Measurements from ENCODE around the gene SOX11. TPM values are rescaled to one million over a fixed set of nuclear protein-coding genes. Genes with fewer than 3 reads are reported as not detected.

SOX11 gene
- polyA plus RNA-seq, 6 donors from 2014 or later: not detected

DNA sequence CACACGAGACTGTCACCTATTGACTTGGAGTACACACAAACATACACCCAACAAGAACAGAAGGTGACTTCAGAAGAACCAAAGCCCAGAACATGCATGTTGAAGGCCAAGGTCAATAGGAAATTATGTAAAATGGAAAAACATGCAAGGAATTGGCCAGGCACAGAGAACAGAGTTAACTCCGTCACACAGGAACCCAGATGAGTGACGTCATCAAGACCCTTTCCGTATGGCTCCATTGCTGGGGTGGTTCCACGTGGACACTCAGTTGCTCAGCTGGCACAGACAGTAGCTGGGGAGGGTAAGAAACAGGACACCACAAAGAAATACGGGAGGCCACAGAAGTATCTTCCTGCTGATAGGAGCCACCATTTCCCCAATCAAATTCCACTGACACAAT is 18.4 kb downstream of the SOX11 start:
- H3K27me3 Mint-ChIP-seq: peaks cover 0 to 18% (median 0%) of the 10 kb centered on the region in 3 donors
- peaks cover 0 to 6% (median 0%) of the 10 kb centered on the region in 7 donors for H3K9me3 Mint-ChIP-seq
- H3K36me3 Mint-ChIP-seq: no peaks in the 10 kb centered on the region
- H3K4me1 Mint-ChIP-seq: no peaks in the 10 kb centered on the region
- DNase-seq (no peak), ATAC-seq (ENCODE audit: low read depth in 2 of 2) (no peak)
- no peak overlapping the region for H3K27ac Mint-ChIP-seq
- no peak overlapping the region for H3K4me3 Mint-ChIP-seq

DNA sequence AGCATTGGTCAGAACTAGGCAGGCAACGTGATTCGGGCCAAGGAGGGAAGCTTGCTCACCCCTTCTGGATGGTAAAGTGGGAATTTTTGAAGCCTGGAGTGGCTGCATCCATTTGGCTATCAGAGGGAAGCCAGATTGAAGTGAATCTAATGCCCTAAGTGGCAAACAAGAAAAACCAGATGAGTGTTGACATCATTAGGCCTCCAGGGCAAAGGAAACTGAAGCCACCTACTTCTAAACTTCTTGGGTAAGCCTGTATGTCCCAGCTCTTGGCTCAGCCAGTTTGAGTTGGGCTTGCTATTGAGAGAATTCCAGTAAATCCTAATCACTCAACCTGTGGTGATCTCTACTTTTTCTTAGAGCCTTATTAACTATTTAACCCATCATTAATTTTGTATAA is 20.9 kb downstream of the SOX11 start:
- no peak overlapping the region for H3K27ac Mint-ChIP-seq
- ATAC-seq (ENCODE audit: low read depth in 2 of 2) (no peak), DNase-seq (no peak)
- peaks cover 0 to 6% (median 0%) of the 10 kb centered on the region in 7 donors for H3K9me3 Mint-ChIP-seq
- H3K4me3 Mint-ChIP-seq: no peak overlapping the region
- H3K27me3 Mint-ChIP-seq: peaks cover 0 to 13% (median 0%) of the 10 kb centered on the region in 3 donors
- H3K4me1 Mint-ChIP-seq: no peaks in the 10 kb centered on the region
- no peaks in the 10 kb centered on the region for H3K36me3 Mint-ChIP-seq

DNA sequence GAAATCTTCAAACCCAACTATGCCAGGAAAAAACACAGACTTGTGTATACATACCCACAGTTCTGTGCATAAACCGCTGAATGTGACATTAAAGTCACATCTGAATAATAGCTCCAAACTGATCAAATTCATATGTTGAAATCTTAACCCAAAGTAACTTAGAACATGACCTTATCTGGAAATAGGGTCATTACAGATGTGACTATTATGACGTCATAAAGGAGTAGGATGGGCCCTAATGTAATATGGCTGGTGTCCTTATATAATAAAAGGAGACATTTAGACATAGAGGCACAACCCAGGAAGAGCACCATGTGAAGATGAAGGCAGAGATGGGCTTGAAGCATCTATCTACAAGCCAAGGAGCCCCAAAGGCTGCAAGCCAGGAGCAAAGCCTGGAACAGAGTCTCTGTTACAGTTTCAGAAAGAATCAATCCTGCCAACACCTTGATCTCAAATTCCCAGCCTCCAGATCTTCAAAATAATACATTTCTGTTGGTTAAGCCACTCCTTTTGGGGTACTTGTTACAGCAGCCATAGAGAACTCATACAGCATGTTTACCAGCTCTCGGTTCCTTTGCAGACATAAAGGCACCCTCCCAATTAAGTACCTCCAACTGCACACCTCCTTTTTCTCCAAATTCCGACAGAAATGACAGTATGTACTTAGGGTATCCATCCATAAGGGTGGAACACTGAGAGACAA is 27.6 kb downstream of the SOX11 start:
- Mint-ChIP-seq H3K4me1 (no peaks in the 10 kb centered on the region), H3K27ac (no peak overlapping the region), H3K4me3 (no peak overlapping the region), H3K36me3 (no peaks in the 10 kb centered on the region), H3K9me3 (peaks cover 0 to 10% (median 6%) of the 10 kb centered on the region in 7 donors), H3K27me3 (peaks cover 0 to 12% (median 11%) of the 10 kb centered on the region in 3 donors)
- DNase-seq (no peak), ATAC-seq (ENCODE audit: low read depth in 2 of 2) (no peak)

DNA sequence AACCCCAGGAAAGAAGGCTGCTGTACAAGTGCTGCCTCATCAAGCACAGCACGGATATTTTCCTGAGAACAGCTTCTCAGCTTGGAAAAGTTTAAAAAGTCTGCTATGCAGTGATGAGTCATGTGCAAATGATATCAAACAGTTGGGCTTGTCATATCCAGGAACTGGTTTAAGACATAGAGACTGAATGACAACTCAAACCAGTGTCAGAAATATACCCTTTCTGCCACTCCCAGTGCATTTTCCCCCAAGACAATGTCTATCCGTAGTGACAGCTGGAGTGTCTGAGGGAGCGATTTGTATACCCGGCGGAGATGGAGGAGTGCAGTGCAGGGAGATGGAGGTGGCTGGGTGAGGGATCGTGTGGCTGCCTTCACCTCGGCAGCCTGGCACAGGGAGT is 28.2 kb downstream of the SOX11 start:
- H3K36me3 Mint-ChIP-seq: no peaks in the 10 kb centered on the region
- ATAC-seq (ENCODE audit: low read depth in 2 of 2) (no peak), DNase-seq (no peak)
- H3K4me1 Mint-ChIP-seq: no peaks in the 10 kb centered on the region
- peaks cover 0 to 13% (median 11%) of the 10 kb centered on the region in 3 donors for H3K27me3 Mint-ChIP-seq
- no peak overlapping the region for H3K4me3 Mint-ChIP-seq
- peaks cover 0 to 10% (median 6%) of the 10 kb centered on the region in 7 donors for H3K9me3 Mint-ChIP-seq
- no peak overlapping the region for H3K27ac Mint-ChIP-seq

DNA sequence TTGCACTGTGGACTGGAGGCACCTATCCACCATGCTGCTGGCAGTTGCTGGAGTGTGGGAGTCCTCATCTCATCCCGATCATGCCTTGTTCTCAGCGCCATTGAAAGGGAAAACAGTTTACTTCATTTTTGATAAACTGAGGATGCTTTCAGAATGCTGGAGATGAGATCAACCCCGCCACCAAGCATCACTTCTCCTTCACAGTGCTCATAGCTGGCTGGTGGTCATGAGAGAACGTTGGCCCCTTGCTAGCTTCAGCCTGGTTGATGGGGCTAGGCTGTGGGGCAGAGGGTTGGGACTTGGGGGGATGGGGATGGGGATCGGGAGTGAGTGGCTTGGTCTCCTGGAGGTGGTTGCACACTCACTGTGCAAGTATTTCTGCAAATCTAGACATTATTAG is 30.1 kb downstream of the SOX11 start:
- Mint-ChIP-seq H3K36me3 (no peaks in the 10 kb centered on the region), H3K4me3 (no peak overlapping the region), H3K4me1 (peaks cover 0 to 6% (median 0%) of the 10 kb centered on the region in 3 donors), H3K27me3 (peaks cover 0 to 23% (median 11%) of the 10 kb centered on the region in 3 donors), H3K9me3 (peaks cover 3 to 10% (median 4%) of the 10 kb centered on the region in 7 donors), H3K27ac (no peak overlapping the region)
- ATAC-seq (ENCODE audit: low read depth in 2 of 2) (no peak), DNase-seq (no peak)

DNA sequence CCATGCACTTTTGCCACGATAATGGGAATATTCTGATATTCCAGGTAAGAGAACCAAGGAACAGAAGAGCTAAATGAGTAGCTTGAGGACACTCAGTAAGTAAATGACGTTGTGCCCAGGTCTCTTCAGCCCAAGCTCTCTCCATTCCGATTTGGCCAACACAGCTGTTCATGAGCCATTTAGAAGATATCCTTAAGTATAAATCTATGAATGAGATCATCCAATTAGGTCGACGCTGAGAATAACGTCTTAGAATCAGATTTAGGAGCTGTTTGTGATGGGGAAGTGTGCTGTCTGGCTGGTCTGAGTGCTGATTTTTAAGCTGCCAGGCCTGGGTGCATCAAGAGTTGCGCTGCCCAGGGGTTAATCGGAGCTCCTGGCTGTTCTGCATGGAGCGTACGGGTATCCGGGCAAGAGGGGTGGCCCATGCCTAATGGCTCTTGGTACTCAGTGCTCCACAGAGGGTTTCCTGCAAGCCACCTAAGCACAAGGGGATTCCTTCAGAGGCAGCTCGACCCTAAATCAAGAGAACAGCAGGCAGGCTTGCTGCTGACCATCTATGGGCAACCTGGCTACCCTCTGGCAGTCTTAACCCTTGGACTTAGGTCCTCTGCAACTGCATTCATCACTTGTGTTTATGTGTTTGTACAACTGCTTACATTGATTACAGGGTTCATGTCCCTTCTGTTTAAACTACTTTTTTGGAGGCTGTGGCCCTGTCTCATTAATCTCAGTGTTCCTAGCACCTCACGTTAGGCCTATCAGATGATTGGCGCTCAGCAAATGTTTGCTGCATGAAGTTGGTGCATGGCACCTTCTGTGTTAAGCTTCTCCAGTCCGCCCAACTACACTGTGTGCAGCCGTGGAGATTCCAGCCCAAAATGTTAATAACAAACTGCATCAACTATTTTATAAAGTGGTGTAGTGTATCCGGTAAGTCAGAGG is 31.9 kb downstream of the SOX11 start:
- H3K4me3 Mint-ChIP-seq: no peak overlapping the region
- ATAC-seq (ENCODE audit: low read depth in 2 of 2): no peak
- peaks cover 0 to 4% (median 2%) of the 10 kb centered on the region in 7 donors for H3K9me3 Mint-ChIP-seq
- peaks cover 0 to 6% (median 0%) of the 10 kb centered on the region in 3 donors for H3K4me1 Mint-ChIP-seq
- peaks cover 6 to 25% (median 6%) of the 10 kb centered on the region in 3 donors for H3K27me3 Mint-ChIP-seq
- no peak for DNase-seq
- H3K36me3 Mint-ChIP-seq: no peaks in the 10 kb centered on the region
- H3K27ac Mint-ChIP-seq: no peak overlapping the region

DNA sequence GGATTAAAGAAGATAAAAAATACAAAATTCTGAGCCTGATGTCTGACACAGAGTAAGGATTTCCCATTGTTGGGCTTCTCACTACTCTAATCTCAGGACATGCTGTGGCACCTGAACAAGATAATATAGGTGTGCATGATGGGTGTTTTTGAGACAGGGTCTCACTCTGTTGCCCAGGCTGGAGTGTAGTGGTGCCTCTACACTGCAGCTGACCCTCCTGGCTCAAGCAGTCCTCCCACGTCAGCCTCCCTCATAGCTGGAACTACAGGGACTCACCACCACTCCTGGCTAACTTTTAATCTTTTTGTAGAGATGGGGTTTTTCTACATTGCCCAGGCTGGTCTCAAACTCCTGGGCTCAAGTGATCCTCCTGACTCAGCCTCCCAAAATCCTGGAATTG is 32.9 kb downstream of the SOX11 start:
- Mint-ChIP-seq H3K27ac (no peak overlapping the region), H3K4me1 (peaks cover 0 to 6% (median 0%) of the 10 kb centered on the region in 3 donors), H3K27me3 (peaks cover 8 to 25% (median 11%) of the 10 kb centered on the region in 3 donors), H3K36me3 (no peaks in the 10 kb centered on the region), H3K9me3 (peaks cover 0 to 4% (median 0%) of the 10 kb centered on the region in 7 donors), H3K4me3 (no peak overlapping the region)
- ATAC-seq (ENCODE audit: low read depth in 2 of 2) (no peak), DNase-seq (no peak)

DNA sequence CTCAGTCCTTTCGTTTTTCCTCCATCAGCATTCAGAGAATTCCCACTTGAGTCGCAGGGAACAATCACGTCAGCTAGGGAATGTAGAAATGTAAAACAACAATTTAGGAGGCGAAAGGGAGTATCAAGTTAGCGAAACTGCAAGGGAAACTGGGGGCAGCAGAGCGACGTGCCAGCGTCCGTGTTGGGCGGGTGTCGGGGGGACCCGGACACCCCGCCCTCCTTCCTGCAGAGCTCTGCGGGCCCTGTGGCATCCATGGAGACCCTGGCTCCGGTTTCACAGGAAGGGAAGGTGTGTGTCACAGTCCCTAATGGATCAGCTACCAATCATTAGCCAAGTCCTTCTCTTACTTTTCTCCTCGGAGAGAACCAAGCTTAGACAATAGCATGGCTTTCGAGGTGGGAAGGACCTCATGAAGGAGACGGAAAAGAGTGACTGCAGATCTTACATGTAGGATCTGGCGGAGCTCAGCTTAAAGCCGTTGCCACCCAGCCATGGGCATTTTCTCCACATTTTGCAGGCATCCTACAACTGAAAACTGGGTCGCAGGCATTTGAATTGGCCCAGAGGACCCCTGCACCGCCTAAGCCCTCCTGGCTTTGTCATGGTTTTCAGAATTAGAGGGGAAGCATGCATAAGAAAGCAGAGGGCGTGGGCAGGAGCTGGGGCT is 33.7 kb downstream of the SOX11 start:
- peaks cover 8 to 25% (median 10%) of the 10 kb centered on the region in 3 donors for H3K27me3 Mint-ChIP-seq
- no peaks in the 10 kb centered on the region for H3K36me3 Mint-ChIP-seq
- DNase-seq (no peak), ATAC-seq (ENCODE audit: low read depth in 2 of 2) (no peak)
- peaks cover 0 to 3% (median 0%) of the 10 kb centered on the region in 7 donors for H3K9me3 Mint-ChIP-seq
- H3K4me3 Mint-ChIP-seq: peak overlapping the region in 5 of 8 donors; percentile 9 to 67 (median 30)
- H3K4me1 Mint-ChIP-seq: peaks cover 0 to 6% (median 0%) of the 10 kb centered on the region in 3 donors
- H3K27ac Mint-ChIP-seq: peak overlapping the region in 1 of 6 donors; percentile 26

DNA sequence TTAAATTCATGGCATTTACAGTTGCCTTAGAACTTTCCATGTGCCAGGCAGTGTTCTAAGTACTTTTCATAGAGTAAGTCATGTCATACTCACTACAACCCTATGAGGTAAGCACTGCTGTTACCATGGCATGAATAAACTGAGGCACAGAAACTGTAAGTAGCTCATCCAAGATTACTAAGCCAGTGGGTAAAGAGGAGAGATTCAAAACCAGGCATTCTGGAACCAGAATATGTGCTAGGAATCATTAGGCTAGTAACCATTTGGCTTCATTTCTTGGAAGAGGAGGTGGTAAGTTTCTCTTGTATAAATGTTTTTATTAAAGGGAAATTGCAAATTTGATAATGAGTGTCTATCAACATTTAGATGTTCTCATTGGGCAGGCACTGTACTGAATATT is 35.1 kb downstream of the SOX11 start:
- no peak for ATAC-seq (ENCODE audit: low read depth in 2 of 2)
- Mint-ChIP-seq H3K9me3 (peaks cover 0 to 3% (median 0%) of the 10 kb centered on the region in 7 donors), H3K27ac (no peak overlapping the region), H3K4me1 (peaks cover 0 to 6% (median 0%) of the 10 kb centered on the region in 3 donors), H3K27me3 (peaks cover 8 to 25% (median 10%) of the 10 kb centered on the region in 3 donors), H3K36me3 (no peaks in the 10 kb centered on the region), H3K4me3 (no peak overlapping the region)
- DNase-seq: no peak

DNA sequence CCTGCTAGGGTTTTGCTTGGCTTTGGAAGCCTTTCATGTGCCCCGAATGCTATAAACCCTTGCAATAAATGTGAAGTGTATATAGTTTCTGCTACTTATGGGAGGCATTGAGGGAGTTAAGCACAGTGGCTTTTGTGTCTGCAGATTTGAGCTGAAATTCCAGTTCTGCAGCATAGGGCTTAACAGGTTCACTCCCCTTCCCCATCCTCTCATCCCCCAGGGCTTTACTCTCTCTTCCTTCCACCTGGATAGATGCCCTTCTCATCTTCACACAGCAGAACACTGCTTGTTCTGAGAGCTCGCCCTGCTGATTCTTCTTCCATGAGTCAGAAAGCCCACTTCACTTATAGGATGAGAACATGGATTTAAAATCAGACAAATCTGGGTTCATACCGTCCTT is 37.2 kb downstream of the SOX11 start:
- Mint-ChIP-seq H3K27ac (no peak overlapping the region), H3K4me1 (peaks cover 0 to 6% (median 0%) of the 10 kb centered on the region in 3 donors), H3K9me3 (peaks cover 0 to 4% (median 3%) of the 10 kb centered on the region in 7 donors), H3K36me3 (no peaks in the 10 kb centered on the region), H3K4me3 (no peak overlapping the region), H3K27me3 (peaks cover 8 to 19% (median 10%) of the 10 kb centered on the region in 3 donors)
- ATAC-seq (ENCODE audit: low read depth in 2 of 2) (no peak), DNase-seq (no peak)

DNA sequence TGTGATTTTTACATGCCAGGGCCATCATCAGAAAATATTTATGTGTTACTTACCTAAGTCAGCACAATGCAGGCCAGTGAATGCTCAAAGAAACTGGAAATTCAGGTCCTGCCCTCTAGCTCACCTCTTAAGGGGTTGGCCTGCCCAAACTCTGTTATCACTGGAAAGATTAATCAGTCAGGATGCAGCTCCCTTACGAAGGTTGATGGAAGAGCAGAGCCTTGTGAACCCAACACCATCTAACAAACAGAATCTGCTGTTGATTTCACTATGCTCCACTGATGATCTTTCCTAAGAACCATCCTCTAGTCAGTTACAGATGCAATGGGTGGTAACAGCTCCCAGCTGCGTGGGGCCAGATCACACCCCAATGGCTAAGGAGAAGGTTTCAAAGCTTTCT is 38.2 kb downstream of the SOX11 start:
- H3K9me3 Mint-ChIP-seq: peaks cover 0 to 4% (median 3%) of the 10 kb centered on the region in 7 donors
- no peak for DNase-seq
- H3K4me3 Mint-ChIP-seq: no peak overlapping the region
- peaks cover 0 to 6% (median 0%) of the 10 kb centered on the region in 3 donors for H3K4me1 Mint-ChIP-seq
- peaks cover 8 to 18% (median 10%) of the 10 kb centered on the region in 3 donors for H3K27me3 Mint-ChIP-seq
- no peak for ATAC-seq (ENCODE audit: low read depth in 2 of 2)
- no peaks in the 10 kb centered on the region for H3K36me3 Mint-ChIP-seq
- no peak overlapping the region for H3K27ac Mint-ChIP-seq

DNA sequence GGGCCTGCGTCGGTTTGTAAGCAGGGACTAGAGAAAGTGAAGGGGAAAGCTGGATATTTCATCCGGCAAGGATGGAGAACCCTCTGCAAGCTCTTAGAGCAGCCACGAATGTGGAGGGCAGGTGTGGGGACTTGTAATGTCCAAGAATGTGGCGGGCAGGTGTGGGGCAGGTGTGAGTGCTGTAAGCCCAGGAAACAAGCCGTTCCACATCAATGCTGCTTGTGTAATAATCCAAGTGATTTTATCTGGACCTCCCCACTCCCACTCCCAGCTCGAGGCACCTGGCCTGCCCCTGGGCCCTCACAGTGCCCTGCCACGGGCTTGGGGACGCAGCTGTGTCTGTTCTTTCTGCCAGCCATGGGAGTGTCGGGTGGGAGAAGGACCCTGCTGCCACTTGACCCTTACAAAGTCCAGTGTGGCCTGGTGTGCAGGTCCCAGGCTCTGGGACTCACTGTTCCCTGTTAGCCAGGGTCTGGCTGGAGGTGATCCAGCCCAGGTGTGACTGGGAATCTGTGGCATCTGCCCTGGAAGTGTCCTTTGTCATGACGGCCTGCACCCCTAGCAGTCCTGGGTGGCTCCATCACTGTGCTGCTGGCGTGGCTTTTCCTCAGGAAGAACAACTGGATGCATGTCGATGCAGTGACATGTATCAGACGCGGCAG is 42.8 kb downstream of the SOX11 start:
- Mint-ChIP-seq H3K9me3 (peaks cover 0 to 5% (median 3%) of the 10 kb centered on the region in 7 donors), H3K4me1 (no peaks in the 10 kb centered on the region), H3K4me3 (no peak overlapping the region), H3K36me3 (no peaks in the 10 kb centered on the region), H3K27ac (no peak overlapping the region), H3K27me3 (peaks cover 0 to 4% (median 0%) of the 10 kb centered on the region in 3 donors)
- DNase-seq: no peak
- no peak for ATAC-seq (ENCODE audit: low read depth in 2 of 2)

DNA sequence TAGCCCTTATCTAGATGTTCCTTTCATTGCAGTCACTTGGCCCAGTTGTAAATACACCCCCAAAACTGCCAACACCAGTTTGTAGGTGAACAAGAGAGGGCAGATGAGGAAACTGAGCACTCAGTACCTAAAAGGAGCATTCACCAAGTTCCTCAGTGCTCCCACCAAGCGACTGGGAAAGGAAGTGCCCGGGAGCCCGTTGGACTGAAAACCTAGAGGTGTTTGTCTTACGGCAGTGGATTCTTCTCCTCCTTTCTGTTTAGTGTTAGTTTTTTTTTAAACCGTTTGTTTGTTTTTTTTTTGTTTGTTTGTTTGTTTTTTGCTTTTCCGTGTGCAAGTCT is 43.3 kb downstream of the SOX11 start:
- H3K9me3 Mint-ChIP-seq: peaks cover 0 to 5% (median 3%) of the 10 kb centered on the region in 7 donors
- H3K27ac Mint-ChIP-seq: no peak overlapping the region
- ATAC-seq (ENCODE audit: low read depth in 2 of 2) (no peak), DNase-seq (no peak)
- no peaks in the 10 kb centered on the region for H3K4me1 Mint-ChIP-seq
- H3K27me3 Mint-ChIP-seq: no peaks in the 10 kb centered on the region
- no peak overlapping the region for H3K4me3 Mint-ChIP-seq
- H3K36me3 Mint-ChIP-seq: no peaks in the 10 kb centered on the region
